GM23338 (cell line): ENCODE data around the gene JAKMIP2. TPM values are rescaled to one million over a fixed set of nuclear protein-coding genes. Genes with fewer than 3 reads are reported as not detected.

Experiments
- ATAC-seq: fragments of 200-7000 bp; cut with Tn5 transposase; 3 replicates; pipeline ENCODE4 v1.9.1; 2020
- DNase-seq: peaks from one replicate; pipeline ENCODE4 v3.0.0-alpha.2; 2015; ENCODE audit warnings: low spot score
- H2AFZ ChIP-seq: fragments of 200-600 bp; sonication (generic); 2 replicates; pipeline ENCODE4 v1.8.0; 2016; ENCODE audit warnings: antibody characterized with exemption, mild to moderate bottlenecking, moderate library complexity
- H3F3A ChIP-seq: fragments of 200-600 bp; sonication (generic); replicated peaks from 2 replicates; pipeline ENCODE4 v1.8.0; 2017; ENCODE audit warnings: antibody characterized with exemption, mixed run types, low read depth
- H3K27ac ChIP-seq: fragments of 200-600 bp; sonication (generic); 2 replicates; pipeline ENCODE4 v1.6.1; 2016; ENCODE audit warnings: low read depth
- H3K27me3 ChIP-seq: fragments of 200-600 bp; sonication (generic); 2 replicates; pipeline ENCODE4 v1.8.0; 2016; ENCODE audit warnings: mild to moderate bottlenecking, mixed run types, moderate library complexity; ENCODE audit not compliant: insufficient read depth
- H3K36me3 ChIP-seq: fragments of 200-600 bp; sonication (generic); 2 replicates; pipeline ENCODE4 v1.8.0; 2016; ENCODE audit warnings: mild to moderate bottlenecking; ENCODE audit not compliant: insufficient read depth
- H3K4me1 ChIP-seq: fragments of 200-600 bp; sonication (generic); 2 replicates; pipeline ENCODE4 v1.8.0; 2016; ENCODE audit warnings: mild to moderate bottlenecking, moderate library complexity; ENCODE audit not compliant: insufficient read depth
- H3K4me2 ChIP-seq: fragments of 200-600 bp; sonication (generic); 2 replicates; pipeline ENCODE4 v1.7.1; 2017; ENCODE audit warnings: mixed run types
- H3K4me3 ChIP-seq: fragments of 200-600 bp; sonication (generic); 2 replicates; pipeline ENCODE4 v1.6.1; 2016; ENCODE audit warnings: mixed run types
- H3K79me2 ChIP-seq: fragments of 200-600 bp; sonication (generic); replicated peaks from 2 replicates; pipeline ENCODE4 v1.8.0; 2017; ENCODE audit warnings: mild to moderate bottlenecking; ENCODE audit not compliant: insufficient read depth
- H3K9me2 ChIP-seq: fragments of 200-600 bp; sonication (generic); 2 replicates; pipeline ENCODE4 v1.8.0; 2017; ENCODE audit not compliant: insufficient read depth
- H4K20me1 ChIP-seq: fragments of 200-600 bp; sonication (generic); replicated peaks from 2 replicates; pipeline ENCODE4 v1.8.0; 2017; ENCODE audit warnings: mild to moderate bottlenecking; ENCODE audit not compliant: insufficient read depth
- H3K27ac Mint-ChIP-seq: 2 replicates; pipeline ENCODE4 v1.8.0; 2020; ENCODE audit warnings: inconsistent platforms, mild to moderate bottlenecking, moderate library complexity, mixed read lengths
- H3K27me3 Mint-ChIP-seq: 3 replicates; pipeline ENCODE4 v1.8.0; 2022; ENCODE audit warnings: low read depth, mild to moderate bottlenecking, moderate library complexity, mixed read lengths, inconsistent platforms; ENCODE audit not compliant: insufficient read depth, poor library complexity
- H3K36me3 Mint-ChIP-seq: 3 replicates; pipeline ENCODE4 v1.8.0; 2021; ENCODE audit warnings: low read depth, mild to moderate bottlenecking, inconsistent platforms, moderate library complexity, mixed read lengths
- H3K4me1 Mint-ChIP-seq: 3 replicates; pipeline ENCODE4 v1.8.0; 2020; ENCODE audit warnings: mild to moderate bottlenecking, inconsistent platforms, mixed read lengths
- H3K4me3 Mint-ChIP-seq: 3 replicates; pipeline ENCODE4 v1.8.0; 2021; ENCODE audit warnings: moderate library complexity, mild to moderate bottlenecking, inconsistent platforms, mixed read lengths
- H3K9me3 Mint-ChIP-seq: 3 replicates; pipeline ENCODE4 v1.8.0; 2020; ENCODE audit warnings: moderate library complexity, mild to moderate bottlenecking, inconsistent platforms, mixed read lengths
- CREB1 ChIP-seq: fragments of 250-450 bp; sonication (Bioruptor Pico); IDR thresholded peaks from 2 replicates; pipeline ENCODE4 v1.5.0; 2020; ENCODE audit warnings: low read depth, mild to moderate bottlenecking, moderate library complexity
- EZH2 ChIP-seq: fragments of 200-600 bp; sonication (generic); IDR thresholded peaks from one replicate; pipeline ENCODE4 v1.8.0; 2017; ENCODE audit warnings: antibody characterized with exemption, mild to moderate bottlenecking, low read depth; ENCODE audit not compliant: unreplicated experiment
- EZH2phosphoT487 ChIP-seq: fragments of 200-600 bp; sonication (generic); IDR thresholded peaks from one replicate; pipeline ENCODE4 v1.8.1; 2018; ENCODE audit warnings: antibody characterized with exemption; ENCODE audit not compliant: unreplicated experiment
- JUNB ChIP-seq: IDR thresholded peaks from one replicate; pipeline ENCODE4 v1.6.1; 2016; ENCODE audit warnings: antibody characterized with exemption; ENCODE audit not compliant: unreplicated experiment
- NANOG ChIP-seq: IDR thresholded peaks from 2 replicates; pipeline ENCODE4 v1.6.1; 2016; ENCODE audit warnings: antibody characterized with exemption, borderline replicate concordance
- POLR2AphosphoS5 ChIP-seq: IDR thresholded peaks from 2 replicates; pipeline ENCODE4 v1.6.1; 2016; ENCODE audit warnings: antibody characterized with exemption, low read depth
- STAT1 ChIP-seq: IDR thresholded peaks from one replicate; pipeline ENCODE4 v1.6.1; 2016; ENCODE audit warnings: antibody characterized with exemption; ENCODE audit not compliant: unreplicated experiment
- ZNF114 ChIP-seq: fragments of 250-450 bp; sonication (Bioruptor Pico); IDR thresholded peaks from 2 replicates; pipeline ENCODE4 v1.5.0; 2020; ENCODE audit warnings: mild to moderate bottlenecking, moderate library complexity
- ZNF331 ChIP-seq: fragments of 250-450 bp; sonication (Bioruptor Pico); IDR thresholded peaks from 2 replicates; pipeline ENCODE4 v1.5.0; 2020; ENCODE audit warnings: low read depth, mild to moderate bottlenecking, moderate library complexity
- polyA plus RNA-seq: library from polyadenylated mRNA; unstranded; fragments of >200 nt; fragmentation: Nextera tagmentation; extraction: Ambion mirVana; gene quantifications from 2 replicates; pipeline ENCODE4 v1.2.1, GENCODE V29; 2016
- total RNA-seq: library from RNA; depleted of rRNA; stranded (reverse); fragments of >200 nt; shearing (Covaris generic); gene quantifications from 2 replicates; pipeline ENCODE4 v1.2.3, GENCODE V29; 2014
- TF ChIP-seq, protein P1 (sequence below): fragments of 250-450 bp; sonication (Bioruptor Pico); IDR thresholded peaks from 2 replicates; pipeline ENCODE4 v1.5.0; 2020; ENCODE audit warnings: mild to moderate bottlenecking, moderate library complexity
- TF ChIP-seq, protein P2 (sequence below), 2 experiments: fragments of 200-600 bp in 1 of 2; sonication (generic) in 1 of 2; conservative IDR thresholded peaks; 2 replicates each; pipeline versions ENCODE4 v1.5.1 to v1.6.1; 2016 to 2017; ENCODE audit warnings: antibody characterized with exemption in 2 of 2, low read depth in 2 of 2, mild to moderate bottlenecking in 2 of 2, moderate library complexity in 1 of 2
- TF ChIP-seq, protein P3 (sequence below): IDR thresholded peaks from one replicate; pipeline ENCODE4 v1.6.1; 2018; ENCODE audit warnings: antibody characterized with exemption; ENCODE audit not compliant: unreplicated experiment
- TF ChIP-seq, protein P4 (sequence below): IDR thresholded peaks from 2 replicates; pipeline ENCODE4 v1.6.1; 2016; ENCODE audit warnings: antibody characterized with exemption

JAKMIP2 gene
- total and polyA plus RNA-seq, 2 experiments from 2014 or later = 20.5 to 27.2 TPM

DNA sequence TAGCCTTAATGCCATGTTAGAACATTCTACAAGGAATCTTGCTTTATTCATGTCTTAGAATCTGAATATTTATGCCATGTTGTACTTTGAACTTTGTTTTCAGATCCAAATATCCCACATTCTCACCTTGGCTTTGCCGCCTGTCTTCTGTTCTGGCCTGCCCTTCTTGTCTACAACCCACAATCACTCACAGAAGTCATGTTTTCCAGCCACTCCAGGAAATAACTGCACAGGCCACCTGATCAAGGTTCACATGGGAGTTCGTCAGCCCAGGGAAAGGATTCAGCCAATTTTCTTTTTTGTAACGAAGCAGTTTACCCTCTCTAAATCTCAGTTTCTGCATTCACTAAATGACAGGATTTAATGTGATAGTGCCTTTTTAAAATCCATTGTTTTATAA, 70.5 kb downstream of the JAKMIP2 start:
- ATAC-seq (no peak), DNase-seq (no peak)
- Histone ChIP-seq H2AFZ (no peak overlapping the region), H3K4me2 (no peak overlapping the region), H3K79me2 (0 out of 2 replicates have a peak, but pooled peaks cover 9% of the 10 kb centered on the region), H3K4me1 (no peaks in the 10 kb centered on the region), H3K27ac (no peak overlapping the region), H3K27me3 (no peaks in the 10 kb centered on the region), H3K4me3 (no peak overlapping the region), H3K36me3 (no peaks in the 10 kb centered on the region), H3K9me2 (no peaks in the 10 kb centered on the region), H3F3A (no peaks in the 10 kb centered on the region), H4K20me1 (no peaks in the 10 kb centered on the region)
- no peaks in the 10 kb centered on the region for H3K9me3 Mint-ChIP-seq
- TF ChIP-seq ZNF331 (CRISPR knock-in tag) (no peak), CREB1 (CRISPR knock-in tag) (no peak), STAT1 (no peak), NANOG (no peak), EZH2 (no peak), ZNF114 (CRISPR knock-in tag) (no peak), EZH2phosphoT487 (no peak), POLR2AphosphoS5 (no peak), JUNB (no peak)
- TF ChIP-seq, protein P1, sequence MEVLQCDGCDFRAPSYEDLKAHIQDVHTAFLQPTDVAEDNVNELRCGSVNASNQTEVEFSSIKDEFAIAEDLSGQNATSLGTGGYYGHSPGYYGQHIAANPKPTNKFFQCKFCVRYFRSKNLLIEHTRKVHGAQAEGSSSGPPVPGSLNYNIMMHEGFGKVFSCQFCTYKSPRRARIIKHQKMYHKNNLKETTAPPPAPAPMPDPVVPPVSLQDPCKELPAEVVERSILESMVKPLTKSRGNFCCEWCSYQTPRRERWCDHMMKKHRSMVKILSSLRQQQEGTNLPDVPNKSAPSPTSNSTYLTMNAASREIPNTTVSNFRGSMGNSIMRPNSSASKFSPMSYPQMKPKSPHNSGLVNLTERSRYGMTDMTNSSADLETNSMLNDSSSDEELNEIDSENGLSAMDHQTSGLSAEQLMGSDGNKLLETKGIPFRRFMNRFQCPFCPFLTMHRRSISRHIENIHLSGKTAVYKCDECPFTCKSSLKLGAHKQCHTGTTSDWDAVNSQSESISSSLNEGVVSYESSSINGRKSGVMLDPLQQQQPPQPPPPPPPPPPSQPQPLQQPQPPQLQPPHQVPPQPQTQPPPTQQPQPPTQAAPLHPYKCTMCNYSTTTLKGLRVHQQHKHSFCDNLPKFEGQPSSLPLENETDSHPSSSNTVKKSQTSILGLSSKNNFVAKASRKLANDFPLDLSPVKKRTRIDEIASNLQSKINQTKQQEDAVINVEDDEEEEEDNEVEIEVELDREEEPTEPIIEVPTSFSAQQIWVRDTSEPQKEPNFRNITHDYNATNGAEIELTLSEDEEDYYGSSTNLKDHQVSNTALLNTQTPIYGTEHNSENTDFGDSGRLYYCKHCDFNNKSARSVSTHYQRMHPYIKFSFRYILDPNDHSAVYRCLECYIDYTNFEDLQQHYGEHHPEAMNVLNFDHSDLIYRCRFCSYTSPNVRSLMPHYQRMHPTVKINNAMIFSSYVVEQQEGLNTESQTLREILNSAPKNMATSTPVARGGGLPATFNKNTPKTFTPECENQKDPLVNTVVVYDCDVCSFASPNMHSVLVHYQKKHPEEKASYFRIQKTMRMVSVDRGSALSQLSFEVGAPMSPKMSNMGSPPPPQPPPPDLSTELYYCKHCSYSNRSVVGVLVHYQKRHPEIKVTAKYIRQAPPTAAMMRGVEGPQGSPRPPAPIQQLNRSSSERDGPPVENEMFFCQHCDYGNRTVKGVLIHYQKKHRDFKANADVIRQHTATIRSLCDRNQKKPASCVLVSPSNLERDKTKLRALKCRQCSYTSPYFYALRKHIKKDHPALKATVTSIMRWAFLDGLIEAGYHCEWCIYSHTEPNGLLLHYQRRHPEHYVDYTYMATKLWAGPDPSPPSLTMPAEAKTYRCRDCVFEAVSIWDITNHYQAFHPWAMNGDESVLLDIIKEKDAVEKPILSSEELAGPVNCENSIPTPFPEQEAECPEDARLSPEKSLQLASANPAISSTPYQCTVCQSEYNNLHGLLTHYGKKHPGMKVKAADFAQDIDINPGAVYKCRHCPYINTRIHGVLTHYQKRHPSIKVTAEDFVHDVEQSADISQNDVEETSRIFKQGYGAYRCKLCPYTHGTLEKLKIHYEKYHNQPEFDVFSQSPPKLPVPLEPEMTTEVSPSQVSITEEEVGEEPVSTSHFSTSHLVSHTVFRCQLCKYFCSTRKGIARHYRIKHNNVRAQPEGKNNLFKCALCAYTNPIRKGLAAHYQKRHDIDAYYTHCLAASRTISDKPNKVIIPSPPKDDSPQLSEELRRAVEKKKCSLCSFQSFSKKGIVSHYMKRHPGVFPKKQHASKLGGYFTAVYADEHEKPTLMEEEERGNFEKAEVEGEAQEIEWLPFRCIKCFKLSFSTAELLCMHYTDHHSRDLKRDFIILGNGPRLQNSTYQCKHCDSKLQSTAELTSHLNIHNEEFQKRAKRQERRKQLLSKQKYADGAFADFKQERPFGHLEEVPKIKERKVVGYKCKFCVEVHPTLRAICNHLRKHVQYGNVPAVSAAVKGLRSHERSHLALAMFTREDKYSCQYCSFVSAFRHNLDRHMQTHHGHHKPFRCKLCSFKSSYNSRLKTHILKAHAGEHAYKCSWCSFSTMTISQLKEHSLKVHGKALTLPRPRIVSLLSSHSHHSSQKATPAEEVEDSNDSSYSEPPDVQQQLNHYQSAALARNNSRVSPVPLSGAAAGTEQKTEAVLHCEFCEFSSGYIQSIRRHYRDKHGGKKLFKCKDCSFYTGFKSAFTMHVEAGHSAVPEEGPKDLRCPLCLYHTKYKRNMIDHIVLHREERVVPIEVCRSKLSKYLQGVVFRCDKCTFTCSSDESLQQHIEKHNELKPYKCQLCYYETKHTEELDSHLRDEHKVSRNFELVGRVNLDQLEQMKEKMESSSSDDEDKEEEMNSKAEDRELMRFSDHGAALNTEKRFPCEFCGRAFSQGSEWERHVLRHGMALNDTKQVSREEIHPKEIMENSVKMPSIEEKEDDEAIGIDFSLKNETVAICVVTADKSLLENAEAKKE = no peak
- TF ChIP-seq, protein P2, sequence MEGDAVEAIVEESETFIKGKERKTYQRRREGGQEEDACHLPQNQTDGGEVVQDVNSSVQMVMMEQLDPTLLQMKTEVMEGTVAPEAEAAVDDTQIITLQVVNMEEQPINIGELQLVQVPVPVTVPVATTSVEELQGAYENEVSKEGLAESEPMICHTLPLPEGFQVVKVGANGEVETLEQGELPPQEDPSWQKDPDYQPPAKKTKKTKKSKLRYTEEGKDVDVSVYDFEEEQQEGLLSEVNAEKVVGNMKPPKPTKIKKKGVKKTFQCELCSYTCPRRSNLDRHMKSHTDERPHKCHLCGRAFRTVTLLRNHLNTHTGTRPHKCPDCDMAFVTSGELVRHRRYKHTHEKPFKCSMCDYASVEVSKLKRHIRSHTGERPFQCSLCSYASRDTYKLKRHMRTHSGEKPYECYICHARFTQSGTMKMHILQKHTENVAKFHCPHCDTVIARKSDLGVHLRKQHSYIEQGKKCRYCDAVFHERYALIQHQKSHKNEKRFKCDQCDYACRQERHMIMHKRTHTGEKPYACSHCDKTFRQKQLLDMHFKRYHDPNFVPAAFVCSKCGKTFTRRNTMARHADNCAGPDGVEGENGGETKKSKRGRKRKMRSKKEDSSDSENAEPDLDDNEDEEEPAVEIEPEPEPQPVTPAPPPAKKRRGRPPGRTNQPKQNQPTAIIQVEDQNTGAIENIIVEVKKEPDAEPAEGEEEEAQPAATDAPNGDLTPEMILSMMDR (conservative IDR thresholded peaks at IDR 0.05; ENCODE audit: low read depth in 2 of 2) = no peak
- TF ChIP-seq, protein P3, sequence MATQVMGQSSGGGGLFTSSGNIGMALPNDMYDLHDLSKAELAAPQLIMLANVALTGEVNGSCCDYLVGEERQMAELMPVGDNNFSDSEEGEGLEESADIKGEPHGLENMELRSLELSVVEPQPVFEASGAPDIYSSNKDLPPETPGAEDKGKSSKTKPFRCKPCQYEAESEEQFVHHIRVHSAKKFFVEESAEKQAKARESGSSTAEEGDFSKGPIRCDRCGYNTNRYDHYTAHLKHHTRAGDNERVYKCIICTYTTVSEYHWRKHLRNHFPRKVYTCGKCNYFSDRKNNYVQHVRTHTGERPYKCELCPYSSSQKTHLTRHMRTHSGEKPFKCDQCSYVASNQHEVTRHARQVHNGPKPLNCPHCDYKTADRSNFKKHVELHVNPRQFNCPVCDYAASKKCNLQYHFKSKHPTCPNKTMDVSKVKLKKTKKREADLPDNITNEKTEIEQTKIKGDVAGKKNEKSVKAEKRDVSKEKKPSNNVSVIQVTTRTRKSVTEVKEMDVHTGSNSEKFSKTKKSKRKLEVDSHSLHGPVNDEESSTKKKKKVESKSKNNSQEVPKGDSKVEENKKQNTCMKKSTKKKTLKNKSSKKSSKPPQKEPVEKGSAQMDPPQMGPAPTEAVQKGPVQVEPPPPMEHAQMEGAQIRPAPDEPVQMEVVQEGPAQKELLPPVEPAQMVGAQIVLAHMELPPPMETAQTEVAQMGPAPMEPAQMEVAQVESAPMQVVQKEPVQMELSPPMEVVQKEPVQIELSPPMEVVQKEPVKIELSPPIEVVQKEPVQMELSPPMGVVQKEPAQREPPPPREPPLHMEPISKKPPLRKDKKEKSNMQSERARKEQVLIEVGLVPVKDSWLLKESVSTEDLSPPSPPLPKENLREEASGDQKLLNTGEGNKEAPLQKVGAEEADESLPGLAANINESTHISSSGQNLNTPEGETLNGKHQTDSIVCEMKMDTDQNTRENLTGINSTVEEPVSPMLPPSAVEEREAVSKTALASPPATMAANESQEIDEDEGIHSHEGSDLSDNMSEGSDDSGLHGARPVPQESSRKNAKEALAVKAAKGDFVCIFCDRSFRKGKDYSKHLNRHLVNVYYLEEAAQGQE = no peak
- TF ChIP-seq, protein P4, sequence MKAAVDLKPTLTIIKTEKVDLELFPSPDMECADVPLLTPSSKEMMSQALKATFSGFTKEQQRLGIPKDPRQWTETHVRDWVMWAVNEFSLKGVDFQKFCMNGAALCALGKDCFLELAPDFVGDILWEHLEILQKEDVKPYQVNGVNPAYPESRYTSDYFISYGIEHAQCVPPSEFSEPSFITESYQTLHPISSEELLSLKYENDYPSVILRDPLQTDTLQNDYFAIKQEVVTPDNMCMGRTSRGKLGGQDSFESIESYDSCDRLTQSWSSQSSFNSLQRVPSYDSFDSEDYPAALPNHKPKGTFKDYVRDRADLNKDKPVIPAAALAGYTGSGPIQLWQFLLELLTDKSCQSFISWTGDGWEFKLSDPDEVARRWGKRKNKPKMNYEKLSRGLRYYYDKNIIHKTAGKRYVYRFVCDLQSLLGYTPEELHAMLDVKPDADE = no peak
- H3K27ac Mint-ChIP-seq = no peak overlapping the region; the same call in 1 of the 2 replicates
- peaks cover 26% of the 10 kb centered on the region; the same call in 2 of the 3 replicates for H3K4me1 Mint-ChIP-seq
- H3K27me3 Mint-ChIP-seq = no peaks in the 10 kb centered on the region
- no peaks in the 10 kb centered on the region for H3K36me3 Mint-ChIP-seq
- no peak overlapping the region for H3K4me3 Mint-ChIP-seq
